ENCODE data around the gene APCDD1L. TPM values are rescaled to one million over a fixed set of nuclear protein-coding genes. Genes with fewer than 3 reads are reported as not detected.

Gene APCDD1L
- total and polyA plus RNA-seq, 2 of the 8 experiments (the other 6 are each of a cell fraction or from before 2014, with no cell fraction given): 0.83 to 3.1 TPM

DNA sequence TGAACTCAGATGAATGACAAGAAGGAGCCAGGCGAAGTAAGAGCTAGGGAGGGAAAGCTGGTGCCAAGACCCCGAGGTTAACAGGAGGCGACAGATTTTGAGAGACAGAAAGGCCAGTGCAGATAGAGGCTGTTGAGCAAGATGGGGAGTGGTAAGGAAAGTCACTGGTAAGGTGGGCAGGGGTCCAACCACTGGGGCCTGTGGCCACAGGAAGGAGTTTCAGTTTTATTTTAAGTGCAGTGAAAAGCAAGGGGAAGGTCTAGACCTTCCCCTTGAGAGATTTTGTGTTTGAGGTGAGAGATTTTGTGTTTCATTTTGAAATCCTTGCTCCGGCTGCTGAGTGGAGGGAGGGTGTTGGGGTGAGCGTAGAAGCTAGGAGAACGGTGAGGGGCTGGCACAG is 41.8 kb upstream of the APCDD1L start (continued):
- TF ChIP-seq, protein P1, sequence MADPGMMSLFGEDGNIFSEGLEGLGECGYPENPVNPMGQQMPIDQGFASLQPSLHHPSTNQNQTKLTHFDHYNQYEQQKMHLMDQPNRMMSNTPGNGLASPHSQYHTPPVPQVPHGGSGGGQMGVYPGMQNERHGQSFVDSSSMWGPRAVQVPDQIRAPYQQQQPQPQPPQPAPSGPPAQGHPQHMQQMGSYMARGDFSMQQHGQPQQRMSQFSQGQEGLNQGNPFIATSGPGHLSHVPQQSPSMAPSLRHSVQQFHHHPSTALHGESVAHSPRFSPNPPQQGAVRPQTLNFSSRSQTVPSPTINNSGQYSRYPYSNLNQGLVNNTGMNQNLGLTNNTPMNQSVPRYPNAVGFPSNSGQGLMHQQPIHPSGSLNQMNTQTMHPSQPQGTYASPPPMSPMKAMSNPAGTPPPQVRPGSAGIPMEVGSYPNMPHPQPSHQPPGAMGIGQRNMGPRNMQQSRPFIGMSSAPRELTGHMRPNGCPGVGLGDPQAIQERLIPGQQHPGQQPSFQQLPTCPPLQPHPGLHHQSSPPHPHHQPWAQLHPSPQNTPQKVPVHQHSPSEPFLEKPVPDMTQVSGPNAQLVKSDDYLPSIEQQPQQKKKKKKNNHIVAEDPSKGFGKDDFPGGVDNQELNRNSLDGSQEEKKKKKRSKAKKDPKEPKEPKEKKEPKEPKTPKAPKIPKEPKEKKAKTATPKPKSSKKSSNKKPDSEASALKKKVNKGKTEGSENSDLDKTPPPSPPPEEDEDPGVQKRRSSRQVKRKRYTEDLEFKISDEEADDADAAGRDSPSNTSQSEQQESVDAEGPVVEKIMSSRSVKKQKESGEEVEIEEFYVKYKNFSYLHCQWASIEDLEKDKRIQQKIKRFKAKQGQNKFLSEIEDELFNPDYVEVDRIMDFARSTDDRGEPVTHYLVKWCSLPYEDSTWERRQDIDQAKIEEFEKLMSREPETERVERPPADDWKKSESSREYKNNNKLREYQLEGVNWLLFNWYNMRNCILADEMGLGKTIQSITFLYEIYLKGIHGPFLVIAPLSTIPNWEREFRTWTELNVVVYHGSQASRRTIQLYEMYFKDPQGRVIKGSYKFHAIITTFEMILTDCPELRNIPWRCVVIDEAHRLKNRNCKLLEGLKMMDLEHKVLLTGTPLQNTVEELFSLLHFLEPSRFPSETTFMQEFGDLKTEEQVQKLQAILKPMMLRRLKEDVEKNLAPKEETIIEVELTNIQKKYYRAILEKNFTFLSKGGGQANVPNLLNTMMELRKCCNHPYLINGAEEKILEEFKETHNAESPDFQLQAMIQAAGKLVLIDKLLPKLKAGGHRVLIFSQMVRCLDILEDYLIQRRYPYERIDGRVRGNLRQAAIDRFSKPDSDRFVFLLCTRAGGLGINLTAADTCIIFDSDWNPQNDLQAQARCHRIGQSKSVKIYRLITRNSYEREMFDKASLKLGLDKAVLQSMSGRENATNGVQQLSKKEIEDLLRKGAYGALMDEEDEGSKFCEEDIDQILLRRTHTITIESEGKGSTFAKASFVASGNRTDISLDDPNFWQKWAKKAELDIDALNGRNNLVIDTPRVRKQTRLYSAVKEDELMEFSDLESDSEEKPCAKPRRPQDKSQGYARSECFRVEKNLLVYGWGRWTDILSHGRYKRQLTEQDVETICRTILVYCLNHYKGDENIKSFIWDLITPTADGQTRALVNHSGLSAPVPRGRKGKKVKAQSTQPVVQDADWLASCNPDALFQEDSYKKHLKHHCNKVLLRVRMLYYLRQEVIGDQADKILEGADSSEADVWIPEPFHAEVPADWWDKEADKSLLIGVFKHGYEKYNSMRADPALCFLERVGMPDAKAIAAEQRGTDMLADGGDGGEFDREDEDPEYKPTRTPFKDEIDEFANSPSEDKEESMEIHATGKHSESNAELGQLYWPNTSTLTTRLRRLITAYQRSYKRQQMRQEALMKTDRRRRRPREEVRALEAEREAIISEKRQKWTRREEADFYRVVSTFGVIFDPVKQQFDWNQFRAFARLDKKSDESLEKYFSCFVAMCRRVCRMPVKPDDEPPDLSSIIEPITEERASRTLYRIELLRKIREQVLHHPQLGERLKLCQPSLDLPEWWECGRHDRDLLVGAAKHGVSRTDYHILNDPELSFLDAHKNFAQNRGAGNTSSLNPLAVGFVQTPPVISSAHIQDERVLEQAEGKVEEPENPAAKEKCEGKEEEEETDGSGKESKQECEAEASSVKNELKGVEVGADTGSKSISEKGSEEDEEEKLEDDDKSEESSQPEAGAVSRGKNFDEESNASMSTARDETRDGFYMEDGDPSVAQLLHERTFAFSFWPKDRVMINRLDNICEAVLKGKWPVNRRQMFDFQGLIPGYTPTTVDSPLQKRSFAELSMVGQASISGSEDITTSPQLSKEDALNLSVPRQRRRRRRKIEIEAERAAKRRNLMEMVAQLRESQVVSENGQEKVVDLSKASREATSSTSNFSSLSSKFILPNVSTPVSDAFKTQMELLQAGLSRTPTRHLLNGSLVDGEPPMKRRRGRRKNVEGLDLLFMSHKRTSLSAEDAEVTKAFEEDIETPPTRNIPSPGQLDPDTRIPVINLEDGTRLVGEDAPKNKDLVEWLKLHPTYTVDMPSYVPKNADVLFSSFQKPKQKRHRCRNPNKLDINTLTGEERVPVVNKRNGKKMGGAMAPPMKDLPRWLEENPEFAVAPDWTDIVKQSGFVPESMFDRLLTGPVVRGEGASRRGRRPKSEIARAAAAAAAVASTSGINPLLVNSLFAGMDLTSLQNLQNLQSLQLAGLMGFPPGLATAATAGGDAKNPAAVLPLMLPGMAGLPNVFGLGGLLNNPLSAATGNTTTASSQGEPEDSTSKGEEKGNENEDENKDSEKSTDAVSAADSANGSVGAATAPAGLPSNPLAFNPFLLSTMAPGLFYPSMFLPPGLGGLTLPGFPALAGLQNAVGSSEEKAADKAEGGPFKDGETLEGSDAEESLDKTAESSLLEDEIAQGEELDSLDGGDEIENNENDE (IDR thresholded peaks at IDR 0.05; ENCODE audit: insufficient replicate concordance, low read length): no peak
- TF ChIP-seq, protein P2, sequence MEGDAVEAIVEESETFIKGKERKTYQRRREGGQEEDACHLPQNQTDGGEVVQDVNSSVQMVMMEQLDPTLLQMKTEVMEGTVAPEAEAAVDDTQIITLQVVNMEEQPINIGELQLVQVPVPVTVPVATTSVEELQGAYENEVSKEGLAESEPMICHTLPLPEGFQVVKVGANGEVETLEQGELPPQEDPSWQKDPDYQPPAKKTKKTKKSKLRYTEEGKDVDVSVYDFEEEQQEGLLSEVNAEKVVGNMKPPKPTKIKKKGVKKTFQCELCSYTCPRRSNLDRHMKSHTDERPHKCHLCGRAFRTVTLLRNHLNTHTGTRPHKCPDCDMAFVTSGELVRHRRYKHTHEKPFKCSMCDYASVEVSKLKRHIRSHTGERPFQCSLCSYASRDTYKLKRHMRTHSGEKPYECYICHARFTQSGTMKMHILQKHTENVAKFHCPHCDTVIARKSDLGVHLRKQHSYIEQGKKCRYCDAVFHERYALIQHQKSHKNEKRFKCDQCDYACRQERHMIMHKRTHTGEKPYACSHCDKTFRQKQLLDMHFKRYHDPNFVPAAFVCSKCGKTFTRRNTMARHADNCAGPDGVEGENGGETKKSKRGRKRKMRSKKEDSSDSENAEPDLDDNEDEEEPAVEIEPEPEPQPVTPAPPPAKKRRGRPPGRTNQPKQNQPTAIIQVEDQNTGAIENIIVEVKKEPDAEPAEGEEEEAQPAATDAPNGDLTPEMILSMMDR (IDR thresholded peaks at IDR 0.05; ENCODE audit: control extremely low read depth in 1 of 3, insufficient read depth in 1 of 3, low read depth in 1 of 3, low read length in 3 of 3): no peak
- TF ChIP-seq EGR1 (IDR thresholded peaks at IDR 0.05; ENCODE audit: borderline replicate concordance, low read depth, low read length) (no peak), SP2 (IDR thresholded peaks at IDR 0.05; ENCODE audit: low read length) (no peak), RNF2 (IDR thresholded peaks at IDR 0.05; ENCODE audit: borderline replicate concordance, low read depth, low read length, missing control alignments, poor library complexity, severe bottlenecking) (no peak), HDAC2 (IDR thresholded peaks at IDR 0.05; ENCODE audit: borderline replicate concordance in 1 of 2, low read depth in 2 of 2, low read length in 2 of 2) (no peak), E2F6 (IDR thresholded peaks at IDR 0.05) (no peak)
